Head of caudate nucleus (tissue), 42 donors: Measurements from ENCODE around the gene NIF3L1.
A peak's percentile ranks its signal among the peaks of the same experiment; 100 is the strongest.

Experiments used
- DNase-seq, 42 donors: peaks; one replicate each; pipeline versions ENCODE4 v3.0.0 to v3.0.0-alpha.2; 2020 to 2021; ENCODE audit warnings: mixed read lengths in 7 of 42
- intact Hi-C: fragments of 100-400 bp; cut with DNase I; formaldehyde crosslinking; loops from one replicate; pipeline ENCODE4 v1.15.0; 2022

NIF3L1 gene

DNA sequence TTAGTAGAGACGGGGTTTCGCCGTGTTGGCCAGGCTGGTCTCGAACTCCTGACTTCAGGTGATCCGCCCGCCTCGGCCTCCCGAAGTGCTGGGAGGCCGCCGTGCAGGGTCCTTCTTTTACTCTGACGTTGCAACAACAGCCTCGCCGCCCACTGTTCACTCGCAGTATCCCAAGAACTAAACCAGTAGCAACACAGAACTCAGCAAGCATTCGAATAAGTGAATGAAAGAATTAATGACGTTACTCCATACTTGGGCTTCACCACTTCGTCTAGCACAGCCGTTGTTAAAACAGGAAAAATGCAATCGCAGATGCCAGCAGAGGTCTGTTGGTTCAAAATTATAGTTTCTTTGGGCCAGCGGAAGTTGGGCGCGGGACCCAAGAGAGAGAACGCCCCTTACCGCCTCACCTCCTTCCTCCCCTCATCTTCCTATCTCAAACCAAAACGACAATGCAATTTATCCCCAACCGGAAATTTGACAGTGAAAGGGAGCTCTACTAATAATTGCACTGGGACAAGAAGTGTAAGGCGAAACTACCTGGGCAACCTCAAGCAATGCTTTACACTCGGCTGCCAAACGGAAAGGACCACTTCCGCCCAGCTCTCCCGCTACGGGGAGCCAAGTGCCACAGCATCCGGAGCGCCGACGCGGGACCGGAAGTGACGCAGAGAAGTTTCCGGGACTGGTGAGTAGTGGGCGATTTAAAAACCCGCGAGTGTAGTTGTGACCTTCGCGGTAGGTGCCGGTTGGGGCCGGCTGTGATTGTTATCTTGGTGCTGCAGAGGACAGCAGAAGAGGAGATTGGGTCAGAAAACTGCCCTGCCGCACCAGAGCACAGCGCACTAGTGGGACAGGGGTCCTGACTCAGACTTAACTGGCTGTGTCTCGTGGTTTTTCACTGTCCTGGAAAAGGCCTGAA, at the start of gene NIF3L1, which contains the start of gene PPIL3:
Gene NIF3L1, plus strand, starts transcription at position 668 of the 922 bp plus-strand sequence. CDS start 2,573 bp downstream, outside the sequence.
Gene PPIL3, minus strand, starts transcription at position 374 of the 922 bp plus-strand sequence. CDS start 1,462 bp downstream, outside the sequence.
- intact Hi-C loops: no loop called here
- DNase-seq: peak; percentile 93 to 98 (median 96)

GRCh38 chr2:200839513-200839912, 49.7 kb upstream of the NIF3L1 start:
- DNase-seq: no peak

DNA sequence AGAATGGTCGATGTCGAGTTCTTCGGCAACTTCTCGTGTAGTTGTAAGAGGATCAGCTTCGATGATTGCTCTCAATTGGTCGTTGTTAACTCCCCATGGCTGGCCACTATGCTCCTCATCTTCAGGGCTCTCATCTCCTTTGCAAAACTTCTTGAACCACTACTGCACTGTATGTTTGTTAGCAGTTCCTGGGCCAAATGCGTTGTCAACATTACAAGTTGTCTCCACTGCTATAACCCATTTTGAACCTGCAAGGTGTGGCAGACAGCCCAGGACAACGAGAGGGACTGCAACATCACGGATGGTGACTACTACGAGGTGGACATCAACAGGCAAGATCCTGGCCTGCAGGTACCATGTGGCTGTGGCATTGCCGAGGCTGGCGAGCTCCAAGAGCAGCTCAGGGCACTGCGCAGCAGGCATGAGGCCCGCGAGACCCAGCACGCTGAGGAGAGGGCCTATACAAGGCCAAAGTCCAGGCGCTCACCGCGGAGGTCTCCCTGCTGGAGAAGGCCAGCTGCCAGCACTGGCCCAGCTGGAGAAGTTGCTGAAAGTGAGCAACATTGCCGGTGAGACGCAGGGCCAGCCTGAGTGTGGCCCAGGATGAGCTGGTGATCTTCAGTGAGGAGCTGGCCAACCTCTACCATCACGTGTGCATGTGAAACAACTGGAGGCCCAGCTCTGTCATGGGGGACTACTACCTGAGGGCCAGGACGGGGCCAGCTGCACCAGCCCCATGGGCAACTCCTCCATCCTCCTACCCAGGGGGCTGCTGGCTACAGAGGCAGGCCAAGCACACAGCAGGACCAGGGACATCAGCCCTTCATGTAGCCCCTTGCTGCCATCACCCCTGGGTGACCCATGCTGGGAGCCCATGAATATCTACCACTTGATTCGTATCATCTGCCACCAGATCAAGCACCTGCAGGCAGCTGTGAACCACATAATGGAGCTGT, 44.9 kb upstream of the NIF3L1 start:
- DNase-seq: no peak
- intact Hi-C loops: no loop called here

More at GRCh38 chr2:200839513-200839912, 49.7 kb upstream of the NIF3L1 start:
- intact Hi-C loops: no loop called here

GRCh38 chr2:200845194-200845593, 44.0 kb upstream of the NIF3L1 start:
- no peak for DNase-seq
- intact Hi-C loops: no loop called here

DNA sequence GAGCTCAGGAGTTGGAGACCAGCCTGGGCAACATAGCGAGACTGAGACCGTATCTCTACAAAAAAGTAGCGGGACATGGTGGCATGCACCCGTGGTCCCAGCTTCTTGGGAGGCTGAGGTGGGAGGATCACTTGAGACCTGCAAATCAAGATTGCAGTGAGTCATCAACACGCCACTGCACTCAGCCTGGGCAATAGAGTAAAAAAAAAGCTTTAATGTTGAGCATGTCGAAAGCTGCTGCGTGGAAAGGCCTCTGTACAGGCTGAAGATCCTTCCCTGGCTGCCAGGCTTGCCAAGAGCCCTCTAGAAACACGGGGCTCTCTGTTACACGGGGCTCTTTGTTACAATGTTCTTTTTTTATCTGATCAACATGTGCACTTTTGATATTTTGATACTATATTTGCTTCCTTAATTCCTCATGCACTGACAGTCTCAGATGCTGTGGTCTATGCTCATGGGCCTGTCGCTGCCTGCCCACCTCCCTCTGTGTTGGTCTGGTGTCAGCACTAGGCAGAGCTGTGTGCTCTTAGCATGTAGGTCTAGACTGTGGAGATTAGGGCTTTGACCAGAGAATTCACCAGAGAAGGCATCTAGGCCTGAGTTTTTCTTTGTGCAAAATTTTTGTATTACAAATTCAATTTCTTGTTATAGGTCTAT, 43.4 kb upstream of the NIF3L1 start:
- no peak for DNase-seq
- intact Hi-C loops: no loop called here

DNA sequence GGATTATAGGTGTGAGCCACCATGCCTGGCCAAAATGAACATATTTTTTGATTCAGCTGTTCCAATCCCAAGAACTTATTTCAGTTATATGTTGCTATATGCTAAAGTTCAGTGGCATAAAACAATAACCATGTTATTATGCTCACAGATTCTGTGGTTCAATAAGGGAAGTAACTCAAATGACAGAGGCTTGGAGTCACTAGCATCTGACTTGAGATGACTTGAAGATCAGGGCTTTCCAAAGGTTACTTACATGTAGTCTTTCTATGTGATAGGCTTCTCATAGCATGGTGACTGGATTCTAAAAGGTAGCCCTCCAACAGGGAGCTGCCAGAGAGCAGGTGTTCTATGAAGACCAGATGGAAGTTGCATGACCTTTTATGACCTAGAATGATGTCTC, 41.9 kb upstream of the NIF3L1 start:
- no peak for DNase-seq
- intact Hi-C loops: no loop called here

GRCh38 chr2:200847939-200848338, 41.2 kb upstream of the NIF3L1 start:
- DNase-seq: no peak
- intact Hi-C loops: no loop called here

- DNase-seq: no peak
- intact Hi-C loops: no loop called here
Observed at GRCh38 chr2:200850512-200851256, 38.5 kb upstream of the NIF3L1 start.

DNA sequence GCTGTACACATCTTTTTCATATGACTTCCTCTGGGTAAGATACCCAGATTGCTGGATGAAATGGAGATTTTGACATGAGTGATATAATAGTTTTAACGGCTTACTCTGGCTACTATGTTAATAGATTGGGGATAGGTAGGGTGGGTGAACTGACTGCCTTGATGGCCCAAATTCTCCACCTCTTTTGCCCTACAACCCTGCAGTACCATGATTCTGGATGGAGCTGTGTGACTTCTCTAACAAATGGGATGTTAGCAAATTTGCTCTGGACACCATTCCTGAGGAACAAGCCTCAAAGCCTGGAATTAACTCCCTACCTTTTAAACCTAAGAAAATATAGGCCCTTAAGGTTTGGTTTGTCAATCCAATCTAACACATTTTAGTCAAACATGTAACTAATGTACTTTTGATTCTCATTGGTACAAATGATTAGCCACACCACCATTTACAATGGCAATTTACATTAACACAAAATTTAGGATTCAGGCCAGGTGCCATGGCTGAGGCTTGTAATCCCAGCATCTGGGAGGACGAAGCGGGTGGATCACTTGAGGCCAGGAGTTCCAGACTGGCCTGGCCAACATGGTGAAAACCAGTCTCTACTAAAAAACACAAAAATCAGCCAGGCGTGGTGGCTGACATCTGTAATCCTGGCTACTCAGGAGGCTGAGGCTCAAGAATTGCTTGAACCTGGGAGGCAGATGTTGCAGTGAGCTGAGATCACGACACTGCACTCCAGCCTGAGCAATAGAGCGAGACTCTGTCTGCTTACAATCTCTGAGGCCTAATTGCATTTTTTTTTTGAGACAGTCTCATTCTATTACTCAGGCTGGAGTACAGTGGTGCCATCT, 37.5 kb upstream of the NIF3L1 start:
- no peak for DNase-seq
- intact Hi-C loops: no loop called here

DNA sequence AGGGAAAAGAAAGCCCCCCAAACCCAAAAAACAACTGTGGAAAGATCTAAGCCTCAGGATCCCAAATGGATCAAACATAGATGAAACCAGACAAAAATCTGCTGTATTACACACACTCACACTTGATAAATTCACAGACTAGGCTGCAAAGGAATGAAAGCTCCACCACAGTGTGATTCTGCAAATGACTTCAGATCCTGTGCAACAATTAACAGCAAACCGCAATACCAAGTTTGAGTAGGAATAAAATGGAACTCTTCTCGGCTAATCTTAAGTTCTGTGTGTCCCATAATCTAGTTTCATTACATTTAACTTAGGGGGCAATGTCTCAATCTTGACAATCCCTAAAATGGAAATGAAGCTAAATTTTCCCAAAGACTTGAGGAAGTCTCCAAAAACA, 36.6 kb upstream of the NIF3L1 start:
- no peak for DNase-seq
- intact Hi-C loops: no loop called here

GRCh38 chr2:200856806-200857205, 32.4 kb upstream of the NIF3L1 start:
- no peak for DNase-seq
- intact Hi-C loops: no loop called here

DNA sequence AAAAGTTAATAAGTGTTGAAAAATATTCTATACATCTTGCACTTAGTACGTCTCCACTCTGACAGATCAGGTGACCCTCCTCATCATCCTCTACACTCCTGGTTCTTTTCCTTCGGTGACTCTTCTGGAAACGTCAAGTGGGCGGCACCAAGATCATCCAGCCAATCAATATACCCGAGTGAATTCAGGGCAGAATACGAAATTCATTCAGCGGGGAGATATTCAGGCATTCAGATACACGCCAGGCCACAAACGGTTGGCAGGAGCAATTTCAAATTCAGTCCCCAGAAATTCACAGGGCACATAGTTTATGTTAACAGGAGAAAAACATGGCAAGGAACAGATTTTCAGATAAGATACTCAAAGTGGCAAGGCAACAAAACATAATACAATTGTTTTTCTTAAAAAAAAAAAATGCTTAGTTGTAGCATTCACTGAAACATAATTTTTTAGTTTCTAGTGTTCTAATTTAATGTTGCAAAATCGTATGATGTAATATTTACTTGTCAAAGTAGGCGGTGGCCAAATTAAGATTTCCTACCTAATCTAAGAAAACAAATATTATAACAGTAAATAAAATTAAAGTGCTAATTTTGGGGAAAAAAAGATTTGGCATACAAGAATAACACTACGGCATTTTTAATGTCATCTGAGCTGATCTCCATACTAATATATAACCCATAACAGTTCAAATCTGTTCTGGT, 28.9 kb upstream of the NIF3L1 start:
- intact Hi-C loops: loop anchor here (5.0 kb wide), 1 partner anchor 48 kb away; the partner anchor contains the start of gene BZW1
- DNase-seq: peak in 29 of 42 donors; percentile 9 to 69 (median 44)

DNA sequence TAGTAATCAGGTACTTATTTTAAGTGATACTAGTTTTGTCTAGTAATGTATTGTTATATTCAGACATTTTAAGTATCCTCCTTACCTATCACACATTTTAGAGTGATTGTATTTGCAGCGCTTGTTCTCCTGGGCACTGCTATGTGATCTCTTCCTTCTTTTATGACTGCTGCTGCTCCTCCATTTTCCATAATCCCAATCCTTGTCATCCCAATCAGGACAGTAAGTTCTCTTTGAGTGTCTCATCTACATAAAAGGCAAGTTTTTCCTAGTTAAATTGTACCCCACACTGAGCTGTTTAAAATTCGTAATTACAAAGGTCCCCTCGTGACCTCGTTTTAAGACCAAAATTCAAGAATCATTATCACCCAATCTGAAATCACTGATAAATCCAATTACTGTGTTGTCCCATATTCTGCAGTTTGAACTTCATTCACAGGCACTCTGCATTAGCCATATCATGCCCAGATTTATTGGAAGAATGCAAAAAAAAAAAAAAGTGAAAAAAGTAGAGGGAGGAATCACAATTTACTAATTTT, 27.5 kb upstream of the NIF3L1 start:
- no peak for DNase-seq
- intact Hi-C loops: loop anchor here (5.0 kb wide), 1 partner anchor 49 kb away; the partner anchor contains the start of gene BZW1

- peak in 18 of 42 donors; percentile 16 to 68 (median 38) for DNase-seq
- intact Hi-C loops: loop anchor here (5.0 kb wide), 1 partner anchor 50 kb away; the partner anchor contains the start of gene BZW1
Observed at GRCh38 chr2:200862532-200863000, 26.6 kb upstream of the NIF3L1 start.

DNA sequence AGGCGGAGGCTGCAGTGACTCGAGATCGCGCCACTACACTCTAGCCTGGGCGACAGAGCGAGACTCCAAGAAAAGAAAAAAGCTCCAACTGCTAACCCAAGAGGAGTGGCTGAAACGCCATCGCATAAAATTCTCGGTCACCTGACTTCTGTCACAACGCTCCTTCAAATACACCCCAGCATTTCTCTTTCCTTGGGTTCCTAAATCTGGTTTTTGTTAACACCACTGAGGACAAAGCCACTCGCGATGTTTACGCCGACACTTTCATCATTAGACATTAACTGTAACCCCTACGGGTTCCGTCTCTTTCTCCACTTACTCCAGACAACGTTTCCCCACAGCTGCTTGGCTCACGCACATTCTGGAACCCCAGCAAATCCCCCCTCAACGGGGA, 25.4 kb upstream of the NIF3L1 start:
- intact Hi-C loops: loop anchor here (5.0 kb wide), 1 partner anchor 51 kb away; the partner anchor contains the start of gene BZW1
- peak in 31 of 42 donors; percentile 10 to 64 (median 37) for DNase-seq
